HepG2 (cell line): ENCODE data around the gene GZF1. TPM values are rescaled to one million over a fixed set of nuclear protein-coding genes. Genes with fewer than 3 reads are reported as not detected.

Experiments
- ESRRA ChIP-seq: sonication (generic); formaldehyde crosslinking; IDR thresholded peaks from 2 replicates; pipeline ENCODE4 v1.5.1; 2020; ENCODE audit warnings: mild to moderate bottlenecking, low read depth, missing genetic modification reagents
- FOXJ3 ChIP-seq: sonication (generic); formaldehyde crosslinking; IDR thresholded peaks from 2 replicates; pipeline ENCODE4 v1.4.0; 2020; ENCODE audit warnings: missing genetic modification reagents, mild to moderate bottlenecking, borderline replicate concordance
- MTF1 ChIP-seq: sonication (generic); formaldehyde crosslinking; IDR thresholded peaks from 2 replicates; pipeline ENCODE4 v1.5.0; 2020; ENCODE audit warnings: missing genetic modification reagents
- NCOA2 ChIP-seq: sonication (generic); formaldehyde crosslinking; IDR thresholded peaks from 2 replicates; pipeline ENCODE4 v1.8.0; 2022; ENCODE audit warnings: inconsistent platforms
- SSRP1 ChIP-seq: IDR thresholded peaks from 2 replicates; pipeline ENCODE4 v1.6.1; 2016; ENCODE audit warnings: control low read depth
- TSC22D2 ChIP-seq: sonication (generic); formaldehyde crosslinking; IDR thresholded peaks from 2 replicates; pipeline ENCODE4 v1.5.1; 2020; ENCODE audit warnings: missing genetic modification reagents, mild to moderate bottlenecking, borderline replicate concordance
- ZNF138 ChIP-seq: sonication (generic); formaldehyde crosslinking; IDR thresholded peaks from 2 replicates; pipeline ENCODE4 v1.5.0; 2020; ENCODE audit warnings: mild to moderate bottlenecking, low read depth, missing genetic modification reagents
- ZNF234 ChIP-seq: sonication (generic); formaldehyde crosslinking; conservative IDR thresholded peaks from 2 replicates; pipeline ENCODE4 v1.5.1; 2020; ENCODE audit warnings: mild to moderate bottlenecking, missing genetic modification reagents
- ZNF446 ChIP-seq: sonication (generic); formaldehyde crosslinking; IDR thresholded peaks from 2 replicates; pipeline ENCODE4 v1.5.0; 2020; ENCODE audit warnings: mild to moderate bottlenecking, missing genetic modification reagents
- ZNF761 ChIP-seq: sonication (generic); formaldehyde crosslinking; conservative IDR thresholded peaks from 2 replicates; pipeline ENCODE4 v1.4.0; 2020; ENCODE audit warnings: mild to moderate bottlenecking, missing genetic modification reagents
- ZNF770 ChIP-seq: sonication (generic); formaldehyde crosslinking; IDR thresholded peaks from 2 replicates; pipeline ENCODE4 v1.5.0; 2020; ENCODE audit warnings: mild to moderate bottlenecking, missing genetic modification reagents
- polyA plus RNA-seq, 8 experiments: library from polyadenylated mRNA; depleted of rRNA in 3 of 8; stranded (reverse) in 7 of 8; unstranded in 1 of 8; fragments of >200 nt; fragmentation: Illumina TruSeq in 4 of 8; extraction: Trizol in 4 of 8; gene quantifications; 2 replicates each; pipeline versions ENCODE4 v1.2.1 to v1.2.3, GENCODE V29; 2011 to 2016; ENCODE audit warnings: low read depth in 4 of 8, missing spikeins in 1 of 8, mixed read lengths in 1 of 8; ENCODE audit not compliant: insufficient read depth in 1 of 8
- total RNA-seq, 5 experiments: library from RNA; depleted of rRNA; stranded (reverse); fragments of >200 nt; fragmentation: Illumina TruSeq; extraction: Trizol; gene quantifications; 2 replicates each; pipeline ENCODE4 v1.2.3, GENCODE V29; 2016; ENCODE audit warnings: low read depth in 1 of 5
- TF ChIP-seq, protein P1 (sequence below): IDR thresholded peaks from 2 replicates; pipeline ENCODE4 v1.6.1; 2012; ENCODE audit warnings: low read length, improper control_type of control experiment
- TF ChIP-seq, protein P2 (sequence below): sonication (generic); formaldehyde crosslinking; IDR thresholded peaks from 2 replicates; pipeline ENCODE4 v1.8.0; 2022; ENCODE audit warnings: mild to moderate bottlenecking, missing genetic modification reagents, moderate library complexity
- TF ChIP-seq, protein P3 (sequence below): sonication (generic); formaldehyde crosslinking; IDR thresholded peaks from 2 replicates; pipeline ENCODE4; 2020; ENCODE audit warnings: missing genetic modification reagents, mild to moderate bottlenecking, borderline replicate concordance
- TF ChIP-seq, protein P4 (sequence below): sonication (generic); formaldehyde crosslinking; conservative IDR thresholded peaks from 2 replicates; pipeline ENCODE4 v1.4.0; 2020; ENCODE audit warnings: missing genetic modification reagents

GZF1 gene
- total and polyA plus RNA-seq, 2 of the 13 experiments (the other 11 are each of a cell fraction or from before 2014, with no cell fraction given): 16.9 to 26.0 TPM

GRCh38 chr20:23420943-23421931 lies 59.3 kb downstream of the GZF1 start, which contains the start of gene NAPB (continued):
- TF ChIP-seq ZNF761: no peak
- TF ChIP-seq ZNF770 (CRISPR knock-in tag): peak; percentile 75; the same call in 1 of the 2 replicates
- TF ChIP-seq FOXJ3 (CRISPR knock-in tag): peak; percentile 37; the same call in 1 of the 2 replicates
- TF ChIP-seq, protein P1, sequence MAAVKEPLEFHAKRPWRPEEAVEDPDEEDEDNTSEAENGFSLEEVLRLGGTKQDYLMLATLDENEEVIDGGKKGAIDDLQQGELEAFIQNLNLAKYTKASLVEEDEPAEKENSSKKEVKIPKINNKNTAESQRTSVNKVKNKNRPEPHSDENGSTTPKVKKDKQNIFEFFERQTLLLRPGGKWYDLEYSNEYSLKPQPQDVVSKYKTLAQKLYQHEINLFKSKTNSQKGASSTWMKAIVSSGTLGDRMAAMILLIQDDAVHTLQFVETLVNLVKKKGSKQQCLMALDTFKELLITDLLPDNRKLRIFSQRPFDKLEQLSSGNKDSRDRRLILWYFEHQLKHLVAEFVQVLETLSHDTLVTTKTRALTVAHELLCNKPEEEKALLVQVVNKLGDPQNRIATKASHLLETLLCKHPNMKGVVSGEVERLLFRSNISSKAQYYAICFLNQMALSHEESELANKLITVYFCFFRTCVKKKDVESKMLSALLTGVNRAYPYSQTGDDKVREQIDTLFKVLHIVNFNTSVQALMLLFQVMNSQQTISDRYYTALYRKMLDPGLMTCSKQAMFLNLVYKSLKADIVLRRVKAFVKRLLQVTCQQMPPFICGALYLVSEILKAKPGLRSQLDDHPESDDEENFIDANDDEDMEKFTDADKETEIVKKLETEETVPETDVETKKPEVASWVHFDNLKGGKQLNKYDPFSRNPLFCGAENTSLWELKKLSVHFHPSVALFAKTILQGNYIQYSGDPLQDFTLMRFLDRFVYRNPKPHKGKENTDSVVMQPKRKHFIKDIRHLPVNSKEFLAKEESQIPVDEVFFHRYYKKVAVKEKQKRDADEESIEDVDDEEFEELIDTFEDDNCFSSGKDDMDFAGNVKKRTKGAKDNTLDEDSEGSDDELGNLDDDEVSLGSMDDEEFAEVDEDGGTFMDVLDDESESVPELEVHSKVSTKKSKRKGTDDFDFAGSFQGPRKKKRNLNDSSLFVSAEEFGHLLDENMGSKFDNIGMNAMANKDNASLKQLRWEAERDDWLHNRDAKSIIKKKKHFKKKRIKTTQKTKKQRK: no peak
- no peak for TF ChIP-seq ZNF446 (CRISPR knock-in tag)
- TF ChIP-seq, protein P2, sequence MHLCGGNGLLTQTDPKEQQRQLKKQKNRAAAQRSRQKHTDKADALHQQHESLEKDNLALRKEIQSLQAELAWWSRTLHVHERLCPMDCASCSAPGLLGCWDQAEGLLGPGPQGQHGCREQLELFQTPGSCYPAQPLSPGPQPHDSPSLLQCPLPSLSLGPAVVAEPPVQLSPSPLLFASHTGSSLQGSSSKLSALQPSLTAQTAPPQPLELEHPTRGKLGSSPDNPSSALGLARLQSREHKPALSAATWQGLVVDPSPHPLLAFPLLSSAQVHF (CRISPR knock-in tag): 0 out of 2 replicates have a peak, but pooled peaks have one; percentile 15
- TF ChIP-seq ZNF138 (CRISPR knock-in tag): no peak
- peak; percentile 46; the same call in 1 of the 2 replicates for TF ChIP-seq NCOA2 (CRISPR knock-in tag)
- 0 out of 2 replicates have a peak, but pooled peaks have one; percentile 54 for TF ChIP-seq ZNF234 (CRISPR knock-in tag)
- TF ChIP-seq ESRRA: 0 out of 2 replicates have a peak, but pooled peaks have one; percentile 57
- TF ChIP-seq TSC22D2 (CRISPR knock-in tag): peak; percentile 83; the same call in 1 of the 2 replicates
- TF ChIP-seq, protein P3, sequence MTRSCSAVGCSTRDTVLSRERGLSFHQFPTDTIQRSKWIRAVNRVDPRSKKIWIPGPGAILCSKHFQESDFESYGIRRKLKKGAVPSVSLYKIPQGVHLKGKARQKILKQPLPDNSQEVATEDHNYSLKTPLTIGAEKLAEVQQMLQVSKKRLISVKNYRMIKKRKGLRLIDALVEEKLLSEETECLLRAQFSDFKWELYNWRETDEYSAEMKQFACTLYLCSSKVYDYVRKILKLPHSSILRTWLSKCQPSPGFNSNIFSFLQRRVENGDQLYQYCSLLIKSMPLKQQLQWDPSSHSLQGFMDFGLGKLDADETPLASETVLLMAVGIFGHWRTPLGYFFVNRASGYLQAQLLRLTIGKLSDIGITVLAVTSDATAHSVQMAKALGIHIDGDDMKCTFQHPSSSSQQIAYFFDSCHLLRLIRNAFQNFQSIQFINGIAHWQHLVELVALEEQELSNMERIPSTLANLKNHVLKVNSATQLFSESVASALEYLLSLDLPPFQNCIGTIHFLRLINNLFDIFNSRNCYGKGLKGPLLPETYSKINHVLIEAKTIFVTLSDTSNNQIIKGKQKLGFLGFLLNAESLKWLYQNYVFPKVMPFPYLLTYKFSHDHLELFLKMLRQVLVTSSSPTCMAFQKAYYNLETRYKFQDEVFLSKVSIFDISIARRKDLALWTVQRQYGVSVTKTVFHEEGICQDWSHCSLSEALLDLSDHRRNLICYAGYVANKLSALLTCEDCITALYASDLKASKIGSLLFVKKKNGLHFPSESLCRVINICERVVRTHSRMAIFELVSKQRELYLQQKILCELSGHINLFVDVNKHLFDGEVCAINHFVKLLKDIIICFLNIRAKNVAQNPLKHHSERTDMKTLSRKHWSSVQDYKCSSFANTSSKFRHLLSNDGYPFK (CRISPR knock-in tag): peak; percentile 64; the same call in 1 of the 2 replicates
- TF ChIP-seq, protein P4, sequence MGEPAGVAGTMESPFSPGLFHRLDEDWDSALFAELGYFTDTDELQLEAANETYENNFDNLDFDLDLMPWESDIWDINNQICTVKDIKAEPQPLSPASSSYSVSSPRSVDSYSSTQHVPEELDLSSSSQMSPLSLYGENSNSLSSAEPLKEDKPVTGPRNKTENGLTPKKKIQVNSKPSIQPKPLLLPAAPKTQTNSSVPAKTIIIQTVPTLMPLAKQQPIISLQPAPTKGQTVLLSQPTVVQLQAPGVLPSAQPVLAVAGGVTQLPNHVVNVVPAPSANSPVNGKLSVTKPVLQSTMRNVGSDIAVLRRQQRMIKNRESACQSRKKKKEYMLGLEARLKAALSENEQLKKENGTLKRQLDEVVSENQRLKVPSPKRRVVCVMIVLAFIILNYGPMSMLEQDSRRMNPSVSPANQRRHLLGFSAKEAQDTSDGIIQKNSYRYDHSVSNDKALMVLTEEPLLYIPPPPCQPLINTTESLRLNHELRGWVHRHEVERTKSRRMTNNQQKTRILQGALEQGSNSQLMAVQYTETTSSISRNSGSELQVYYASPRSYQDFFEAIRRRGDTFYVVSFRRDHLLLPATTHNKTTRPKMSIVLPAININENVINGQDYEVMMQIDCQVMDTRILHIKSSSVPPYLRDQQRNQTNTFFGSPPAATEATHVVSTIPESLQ (CRISPR knock-in tag): 0 out of 2 replicates have a peak, but pooled peaks have one; percentile 59
- peak; percentile 69; the same call in 1 of the 2 replicates for TF ChIP-seq MTF1 (CRISPR knock-in tag)
- no peak for TF ChIP-seq SSRP1 (CRISPR knock-in tag)
